SK-N-SH treated with all-trans-retinoic acid at 6 μM for 48 hours (cell line): Measurements from ENCODE around the gene SASH1.

Experiments used
- ATAC-seq: fragments of 200-7000 bp; cut with Tn5 transposase; 3 replicates; pipeline ENCODE4 v1.9.1; 2020; ENCODE audit warnings: mild to moderate bottlenecking, moderate library complexity
- ARNTL ChIP-seq: fragments of 450-650 bp; formaldehyde crosslinking; IDR thresholded peaks from 2 replicates; pipeline ENCODE4 v1.5.0; 2020; ENCODE audit warnings: low read depth, mild to moderate bottlenecking, moderate library complexity, borderline replicate concordance
- BACH2 ChIP-seq: fragments of 250-450 bp; sonication (Bioruptor Pico); IDR thresholded peaks from 2 replicates; pipeline ENCODE4 v1.9.0; 2021; ENCODE audit warnings: mild to moderate bottlenecking, borderline replicate concordance
- CSDC2 ChIP-seq: fragments of 250-450 bp; sonication (Bioruptor Pico); IDR thresholded peaks from 2 replicates; pipeline ENCODE4 v1.5.0; 2020; ENCODE audit warnings: mild to moderate bottlenecking, moderate library complexity
- ESRRG ChIP-seq: fragments of 250-450 bp; sonication (Bioruptor Pico); IDR thresholded peaks from 2 replicates; pipeline ENCODE4 v1.6.1; 2021; ENCODE audit warnings: mild to moderate bottlenecking
- GLIS3 ChIP-seq: fragments of 250-450 bp; sonication (Bioruptor Pico); IDR thresholded peaks from 2 replicates; pipeline ENCODE4 v1.5.0; 2020; ENCODE audit warnings: mild to moderate bottlenecking, moderate library complexity
- ISL1 ChIP-seq: fragments of 250-450 bp; sonication (Bioruptor Pico); IDR thresholded peaks from 2 replicates; pipeline ENCODE4 v2.1.2; 2022; ENCODE audit warnings: mild to moderate bottlenecking, moderate library complexity
- OSR1 ChIP-seq: fragments of 250-450 bp; sonication (Bioruptor Pico); IDR thresholded peaks from 2 replicates; pipeline ENCODE4 v1.8.0; 2022; ENCODE audit warnings: moderate library complexity, mild to moderate bottlenecking, inconsistent platforms
- PPARA ChIP-seq: fragments of 250-450 bp; sonication (Bioruptor Pico); IDR thresholded peaks from 2 replicates; pipeline ENCODE4 v1.5.0; 2020; ENCODE audit warnings: mild to moderate bottlenecking, borderline replicate concordance
- RARB ChIP-seq: fragments of 250-450 bp; sonication (Bioruptor Pico); IDR thresholded peaks from 2 replicates; pipeline ENCODE4 v1.8.0; 2021; ENCODE audit warnings: mild to moderate bottlenecking, moderate library complexity
- SNAI2 ChIP-seq: fragments of 250-450 bp; sonication (Bioruptor Pico); IDR thresholded peaks from 2 replicates; pipeline ENCODE4 v1.5.0; 2020; ENCODE audit warnings: mild to moderate bottlenecking, moderate library complexity
- TCF4 ChIP-seq: fragments of 250-450 bp; sonication (Bioruptor Pico); IDR thresholded peaks from 2 replicates; pipeline ENCODE4 v1.8.0; 2021; ENCODE audit warnings: mild to moderate bottlenecking, moderate library complexity, borderline replicate concordance
- TOX ChIP-seq: fragments of 250-450 bp; sonication (Bioruptor Pico); IDR thresholded peaks from 2 replicates; pipeline ENCODE4 v1.8.0; 2021; ENCODE audit warnings: mild to moderate bottlenecking, moderate library complexity, borderline replicate concordance
- ZC3H10 ChIP-seq: fragments of 250-450 bp; sonication (Bioruptor Pico); IDR thresholded peaks from 2 replicates; pipeline ENCODE4 v1.5.1; 2021; ENCODE audit warnings: mild to moderate bottlenecking, moderate library complexity
- ZFP3 ChIP-seq: fragments of 250-450 bp; sonication (Bioruptor Pico); IDR thresholded peaks from 2 replicates; pipeline ENCODE4 v1.5.0; 2020; ENCODE audit warnings: mild to moderate bottlenecking, moderate library complexity
- ZFP30 ChIP-seq: fragments of 450-650 bp; formaldehyde crosslinking; IDR thresholded peaks from 2 replicates; pipeline ENCODE4 v1.5.0; 2022; ENCODE audit warnings: mild to moderate bottlenecking, moderate library complexity
- ZNF565 ChIP-seq: fragments of 450-650 bp; formaldehyde crosslinking; conservative IDR thresholded peaks from 2 replicates; pipeline ENCODE4 v1.5.0; 2020; ENCODE audit warnings: low read depth, mild to moderate bottlenecking, moderate library complexity
- ZNF70 ChIP-seq: fragments of 450-650 bp; formaldehyde crosslinking; IDR thresholded peaks from 2 replicates; pipeline ENCODE4 v1.5.0; 2020; ENCODE audit warnings: mild to moderate bottlenecking, moderate library complexity
- TF ChIP-seq, protein P1 (sequence below): fragments of 250-450 bp; sonication (Bioruptor Pico); IDR thresholded peaks from 2 replicates; pipeline ENCODE4 v1.5.0; 2020; ENCODE audit warnings: mild to moderate bottlenecking, moderate library complexity
- TF ChIP-seq, protein P2 (sequence below): fragments of 250-450 bp; sonication (Bioruptor Pico); IDR thresholded peaks from 2 replicates; pipeline ENCODE4 v1.5.1; 2021; ENCODE audit warnings: mild to moderate bottlenecking, moderate library complexity
- TF ChIP-seq, protein P3 (sequence below): fragments of 250-450 bp; sonication (Bioruptor Pico); IDR thresholded peaks from 2 replicates; pipeline ENCODE4 v1.8.0; 2021; ENCODE audit warnings: low read depth, mild to moderate bottlenecking, moderate library complexity, borderline replicate concordance
- TF ChIP-seq, protein P4 (sequence below): fragments of 250-450 bp; sonication (Bioruptor Pico); IDR thresholded peaks from 2 replicates; pipeline ENCODE4 v1.8.0; 2020; ENCODE audit warnings: mild to moderate bottlenecking, moderate library complexity, borderline replicate concordance
- TF ChIP-seq, protein P5 (sequence below): fragments of 250-450 bp; sonication (Bioruptor Pico); IDR thresholded peaks from 2 replicates; pipeline ENCODE4 v1.5.1; 2020; ENCODE audit warnings: low read depth, mild to moderate bottlenecking, moderate library complexity

SASH1 gene

DNA sequence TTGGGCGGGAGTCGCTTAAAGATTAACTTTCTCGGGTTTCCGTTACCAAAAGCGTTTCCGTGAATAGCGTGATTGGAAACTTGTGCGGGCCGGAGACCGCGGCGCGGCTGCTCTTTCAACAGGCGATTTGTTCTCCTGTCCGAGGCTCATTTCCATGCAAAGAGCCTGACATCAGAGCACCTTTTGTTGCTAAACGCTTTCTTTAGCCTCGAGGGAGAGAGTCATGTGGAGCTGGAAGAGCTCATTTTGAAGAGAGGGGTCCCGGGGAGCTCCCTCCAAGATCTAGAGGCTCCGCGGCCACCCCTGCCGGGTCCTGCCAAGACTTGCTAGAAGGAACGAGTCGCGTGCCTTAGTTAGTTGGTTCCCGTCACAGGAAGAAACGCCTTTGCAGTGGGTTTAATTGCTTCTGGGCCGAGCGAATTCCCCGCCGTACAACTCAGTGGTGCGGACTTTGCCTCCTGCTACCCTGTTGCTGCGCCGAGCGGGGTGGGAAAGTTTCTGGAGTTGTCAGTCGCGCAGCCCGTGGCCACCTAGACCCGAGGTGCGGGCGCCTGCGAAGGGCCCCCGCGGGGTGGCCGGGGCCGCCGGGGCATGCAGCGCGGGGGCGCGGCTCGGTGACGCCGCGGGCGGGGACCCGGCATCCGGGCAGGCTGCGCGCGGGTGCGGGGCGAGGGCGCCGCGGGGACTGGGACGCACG is at the start of gene SASH1:
SASH1 (plus strand) TSS at position 489 of the 697 bp plus-strand sequence. CDS start 230 bp downstream, outside the sequence.
- peak; percentile 85 for ATAC-seq
- no peak for TF ChIP-seq ZNF565 (CRISPR knock-in tag)
- no peak for TF ChIP-seq SNAI2 (CRISPR knock-in tag)
- no peak for TF ChIP-seq ESRRG
- TF ChIP-seq, protein P1, sequence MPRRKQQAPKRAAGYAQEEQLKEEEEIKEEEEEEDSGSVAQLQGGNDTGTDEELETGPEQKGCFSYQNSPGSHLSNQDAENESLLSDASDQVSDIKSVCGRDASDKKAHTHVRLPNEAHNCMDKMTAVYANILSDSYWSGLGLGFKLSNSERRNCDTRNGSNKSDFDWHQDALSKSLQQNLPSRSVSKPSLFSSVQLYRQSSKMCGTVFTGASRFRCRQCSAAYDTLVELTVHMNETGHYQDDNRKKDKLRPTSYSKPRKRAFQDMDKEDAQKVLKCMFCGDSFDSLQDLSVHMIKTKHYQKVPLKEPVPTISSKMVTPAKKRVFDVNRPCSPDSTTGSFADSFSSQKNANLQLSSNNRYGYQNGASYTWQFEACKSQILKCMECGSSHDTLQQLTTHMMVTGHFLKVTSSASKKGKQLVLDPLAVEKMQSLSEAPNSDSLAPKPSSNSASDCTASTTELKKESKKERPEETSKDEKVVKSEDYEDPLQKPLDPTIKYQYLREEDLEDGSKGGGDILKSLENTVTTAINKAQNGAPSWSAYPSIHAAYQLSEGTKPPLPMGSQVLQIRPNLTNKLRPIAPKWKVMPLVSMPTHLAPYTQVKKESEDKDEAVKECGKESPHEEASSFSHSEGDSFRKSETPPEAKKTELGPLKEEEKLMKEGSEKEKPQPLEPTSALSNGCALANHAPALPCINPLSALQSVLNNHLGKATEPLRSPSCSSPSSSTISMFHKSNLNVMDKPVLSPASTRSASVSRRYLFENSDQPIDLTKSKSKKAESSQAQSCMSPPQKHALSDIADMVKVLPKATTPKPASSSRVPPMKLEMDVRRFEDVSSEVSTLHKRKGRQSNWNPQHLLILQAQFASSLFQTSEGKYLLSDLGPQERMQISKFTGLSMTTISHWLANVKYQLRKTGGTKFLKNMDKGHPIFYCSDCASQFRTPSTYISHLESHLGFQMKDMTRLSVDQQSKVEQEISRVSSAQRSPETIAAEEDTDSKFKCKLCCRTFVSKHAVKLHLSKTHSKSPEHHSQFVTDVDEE (CRISPR knock-in tag) = no peak
- no peak for TF ChIP-seq GLIS3
- no peak for TF ChIP-seq ZC3H10 (CRISPR knock-in tag)
- TF ChIP-seq CSDC2 (CRISPR knock-in tag) = no peak
- TF ChIP-seq ARNTL = no peak
- TF ChIP-seq BACH2 (CRISPR knock-in tag) = no peak
- TF ChIP-seq OSR1 (CRISPR knock-in tag) = no peak

DNA sequence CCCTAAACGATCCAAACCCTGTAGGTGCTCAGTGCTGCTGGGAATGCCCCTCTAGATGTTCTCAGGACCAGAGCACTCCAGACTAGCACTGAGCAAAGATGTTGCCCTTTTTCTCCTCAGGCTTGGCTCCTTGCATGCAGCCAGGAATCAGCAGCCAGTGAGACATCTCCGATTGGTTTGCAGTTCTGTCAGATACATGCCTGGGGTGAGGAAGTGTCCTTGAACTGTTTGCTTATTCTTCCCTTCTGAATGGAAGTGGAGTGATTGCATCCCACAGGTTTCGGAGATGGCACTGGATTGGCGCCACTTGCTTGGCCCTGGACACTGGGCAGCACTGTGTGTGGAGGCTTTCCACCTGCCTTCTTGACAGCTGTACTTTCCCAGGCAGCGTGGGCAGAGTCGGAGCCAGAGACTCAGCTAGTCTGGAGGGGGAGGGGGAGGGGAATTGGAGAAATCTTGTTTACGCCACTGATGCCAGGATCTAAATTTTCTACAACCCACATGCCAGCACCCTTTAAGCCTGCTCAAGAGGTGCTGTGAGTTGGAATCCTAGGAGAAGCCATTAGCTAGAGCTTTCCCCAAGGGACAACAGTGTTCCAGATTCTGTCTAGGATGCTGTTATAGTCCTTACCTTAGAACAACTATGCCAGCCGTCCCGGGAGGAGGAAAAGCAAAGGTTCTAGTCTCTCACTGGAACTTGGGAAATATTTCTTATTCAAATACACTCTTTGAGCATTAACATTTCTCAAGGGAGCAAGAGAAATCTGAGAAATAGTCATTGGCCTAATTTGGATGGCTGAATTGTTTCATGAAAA is 49.2 kb upstream of the SASH1 start:
- no peak for ATAC-seq
- TF ChIP-seq ZC3H10 (CRISPR knock-in tag) = no peak
- no peak for TF ChIP-seq ZFP30 (CRISPR knock-in tag)
- TF ChIP-seq ZFP3 (CRISPR knock-in tag) = no peak
- TF ChIP-seq, protein P2, sequence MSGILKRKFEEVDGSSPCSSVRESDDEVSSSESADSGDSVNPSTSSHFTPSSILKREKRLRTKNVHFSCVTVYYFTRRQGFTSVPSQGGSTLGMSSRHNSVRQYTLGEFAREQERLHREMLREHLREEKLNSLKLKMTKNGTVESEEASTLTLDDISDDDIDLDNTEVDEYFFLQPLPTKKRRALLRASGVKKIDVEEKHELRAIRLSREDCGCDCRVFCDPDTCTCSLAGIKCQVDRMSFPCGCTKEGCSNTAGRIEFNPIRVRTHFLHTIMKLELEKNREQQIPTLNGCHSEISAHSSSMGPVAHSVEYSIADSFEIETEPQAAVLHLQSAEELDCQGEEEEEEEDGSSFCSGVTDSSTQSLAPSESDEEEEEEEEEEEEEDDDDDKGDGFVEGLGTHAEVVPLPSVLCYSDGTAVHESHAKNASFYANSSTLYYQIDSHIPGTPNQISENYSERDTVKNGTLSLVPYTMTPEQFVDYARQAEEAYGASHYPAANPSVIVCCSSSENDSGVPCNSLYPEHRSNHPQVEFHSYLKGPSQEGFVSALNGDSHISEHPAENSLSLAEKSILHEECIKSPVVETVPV (CRISPR knock-in tag) = no peak
- no peak for TF ChIP-seq SNAI2 (CRISPR knock-in tag)
- no peak for TF ChIP-seq OSR1 (CRISPR knock-in tag)
- TF ChIP-seq TCF4 = no peak
- no peak for TF ChIP-seq ZNF565 (CRISPR knock-in tag)
- TF ChIP-seq, protein P3, sequence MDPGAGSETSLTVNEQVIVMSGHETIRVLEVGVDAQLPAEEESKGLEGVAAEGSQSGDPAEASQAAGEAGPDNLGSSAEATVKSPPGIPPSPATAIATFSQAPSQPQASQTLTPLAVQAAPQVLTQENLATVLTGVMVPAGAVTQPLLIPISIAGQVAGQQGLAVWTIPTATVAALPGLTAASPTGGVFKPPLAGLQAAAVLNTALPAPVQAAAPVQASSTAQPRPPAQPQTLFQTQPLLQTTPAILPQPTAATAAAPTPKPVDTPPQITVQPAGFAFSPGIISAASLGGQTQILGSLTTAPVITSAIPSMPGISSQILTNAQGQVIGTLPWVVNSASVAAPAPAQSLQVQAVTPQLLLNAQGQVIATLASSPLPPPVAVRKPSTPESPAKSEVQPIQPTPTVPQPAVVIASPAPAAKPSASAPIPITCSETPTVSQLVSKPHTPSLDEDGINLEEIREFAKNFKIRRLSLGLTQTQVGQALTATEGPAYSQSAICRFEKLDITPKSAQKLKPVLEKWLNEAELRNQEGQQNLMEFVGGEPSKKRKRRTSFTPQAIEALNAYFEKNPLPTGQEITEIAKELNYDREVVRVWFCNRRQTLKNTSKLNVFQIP (CRISPR knock-in tag) = no peak
- no peak for TF ChIP-seq PPARA (CRISPR knock-in tag)
- TF ChIP-seq ARNTL = no peak
- TF ChIP-seq GLIS3 = no peak
- TF ChIP-seq, protein P4, sequence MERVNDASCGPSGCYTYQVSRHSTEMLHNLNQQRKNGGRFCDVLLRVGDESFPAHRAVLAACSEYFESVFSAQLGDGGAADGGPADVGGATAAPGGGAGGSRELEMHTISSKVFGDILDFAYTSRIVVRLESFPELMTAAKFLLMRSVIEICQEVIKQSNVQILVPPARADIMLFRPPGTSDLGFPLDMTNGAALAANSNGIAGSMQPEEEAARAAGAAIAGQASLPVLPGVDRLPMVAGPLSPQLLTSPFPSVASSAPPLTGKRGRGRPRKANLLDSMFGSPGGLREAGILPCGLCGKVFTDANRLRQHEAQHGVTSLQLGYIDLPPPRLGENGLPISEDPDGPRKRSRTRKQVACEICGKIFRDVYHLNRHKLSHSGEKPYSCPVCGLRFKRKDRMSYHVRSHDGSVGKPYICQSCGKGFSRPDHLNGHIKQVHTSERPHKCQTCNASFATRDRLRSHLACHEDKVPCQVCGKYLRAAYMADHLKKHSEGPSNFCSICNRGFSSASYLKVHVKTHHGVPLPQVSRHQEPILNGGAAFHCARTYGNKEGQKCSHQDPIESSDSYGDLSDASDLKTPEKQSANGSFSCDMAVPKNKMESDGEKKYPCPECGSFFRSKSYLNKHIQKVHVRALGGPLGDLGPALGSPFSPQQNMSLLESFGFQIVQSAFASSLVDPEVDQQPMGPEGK = no peak
- no peak for TF ChIP-seq ESRRG

DNA sequence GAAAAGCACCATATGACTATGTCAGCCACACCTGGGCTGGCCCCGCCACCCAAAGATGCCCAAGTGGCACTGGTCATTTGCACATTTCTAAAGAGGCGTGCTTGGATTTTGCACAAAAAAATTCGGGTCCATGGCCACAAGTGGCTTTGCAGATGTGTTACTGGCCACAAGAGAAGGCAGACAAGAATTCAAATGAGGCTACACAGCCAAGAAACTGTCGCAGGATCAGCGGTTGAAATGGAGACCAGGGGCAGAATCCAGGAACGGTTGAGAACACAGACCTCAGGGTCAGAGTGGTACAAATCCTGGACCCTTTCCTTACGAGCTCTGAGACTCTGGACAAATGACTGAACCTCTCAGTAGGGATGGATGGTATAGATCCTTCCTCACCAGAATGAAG is 48.6 kb upstream of the SASH1 start:
- ATAC-seq = no peak
- no peak for TF ChIP-seq ZFP3 (CRISPR knock-in tag)
- TF ChIP-seq, protein P1 (CRISPR knock-in tag) = no peak
- TF ChIP-seq CSDC2 (CRISPR knock-in tag) = no peak
- no peak for TF ChIP-seq ARNTL
- no peak for TF ChIP-seq ZFP30 (CRISPR knock-in tag)
- TF ChIP-seq, protein P5, sequence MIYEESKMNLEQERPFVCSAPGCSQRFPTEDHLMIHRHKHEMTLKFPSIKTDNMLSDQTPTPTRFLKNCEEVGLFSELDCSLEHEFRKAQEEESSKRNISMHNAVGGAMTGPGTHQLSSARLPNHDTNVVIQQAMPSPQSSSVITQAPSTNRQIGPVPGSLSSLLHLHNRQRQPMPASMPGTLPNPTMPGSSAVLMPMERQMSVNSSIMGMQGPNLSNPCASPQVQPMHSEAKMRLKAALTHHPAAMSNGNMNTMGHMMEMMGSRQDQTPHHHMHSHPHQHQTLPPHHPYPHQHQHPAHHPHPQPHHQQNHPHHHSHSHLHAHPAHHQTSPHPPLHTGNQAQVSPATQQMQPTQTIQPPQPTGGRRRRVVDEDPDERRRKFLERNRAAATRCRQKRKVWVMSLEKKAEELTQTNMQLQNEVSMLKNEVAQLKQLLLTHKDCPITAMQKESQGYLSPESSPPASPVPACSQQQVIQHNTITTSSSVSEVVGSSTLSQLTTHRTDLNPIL (CRISPR knock-in tag) = no peak
- no peak for TF ChIP-seq TCF4
- no peak for TF ChIP-seq RARB
- no peak for TF ChIP-seq ZNF70 (CRISPR knock-in tag)
- TF ChIP-seq, protein P4 = no peak
- TF ChIP-seq BACH2 (CRISPR knock-in tag) = no peak
- no peak for TF ChIP-seq ISL1 (CRISPR knock-in tag)
- no peak for TF ChIP-seq TOX (CRISPR knock-in tag)
